ENCODE measurements around the gene ARRDC3. TPM values are rescaled to one million over a fixed set of nuclear protein-coding genes. Genes with fewer than 3 reads are reported as not detected.

ARRDC3 gene
- total and polyA plus RNA-seq, 10 of the 15 experiments (the other 5 are each of a cell fraction or from before 2014, with no cell fraction given), result 2.3 to 14.0 (median 8.6) TPM

DNA sequence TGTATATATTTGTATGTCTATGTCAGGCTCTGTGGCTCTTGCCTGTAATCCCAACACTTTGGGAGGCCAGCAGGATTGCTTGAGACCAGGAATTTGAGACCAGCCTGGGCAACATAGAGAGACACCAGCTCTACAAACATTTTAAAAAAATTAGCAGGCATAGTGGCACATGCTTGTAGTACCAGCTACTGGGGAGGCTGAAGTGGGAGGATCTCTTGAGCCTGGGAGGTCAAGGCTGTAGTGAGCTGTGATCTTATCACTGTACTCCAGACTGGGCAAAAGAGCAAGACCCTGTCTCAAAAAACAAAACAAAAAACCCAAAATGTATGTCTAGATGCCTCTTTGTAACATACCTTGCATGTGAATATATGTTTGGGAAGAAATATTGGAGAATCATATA, 15.8 kb downstream of the ARRDC3 start (continued):
- TF ChIP-seq ZBTB40 (IDR thresholded peaks at IDR 0.05; ENCODE audit: borderline replicate concordance) (no peak), ZNF274 (IDR thresholded peaks at IDR 0.05; ENCODE audit: insufficient read depth, insufficient read length) (no peak), ZNF24 (IDR thresholded peaks at IDR 0.05) (no peak), REST (IDR thresholded peaks at IDR 0.05; ENCODE audit: low read depth, low read length) (no peak), LARP7 (IDR thresholded peaks at IDR 0.05) (no peak), MXI1 (IDR thresholded peaks at IDR 0.05; ENCODE audit: low read depth, low read length) (no peak), ZBTB11 (CRISPR knock-in tag; IDR thresholded peaks at IDR 0.05) (no peak), ASH2L (IDR thresholded peaks at IDR 0.05; ENCODE audit: borderline replicate concordance, low read depth) (no peak), NRF1 (conservative IDR thresholded peaks at IDR 0.05; ENCODE audit: low read depth, low read length) (no peak), MTA2 (IDR thresholded peaks at IDR 0.05; ENCODE audit: low read depth) (no peak)
- TF ChIP-seq, protein P1, sequence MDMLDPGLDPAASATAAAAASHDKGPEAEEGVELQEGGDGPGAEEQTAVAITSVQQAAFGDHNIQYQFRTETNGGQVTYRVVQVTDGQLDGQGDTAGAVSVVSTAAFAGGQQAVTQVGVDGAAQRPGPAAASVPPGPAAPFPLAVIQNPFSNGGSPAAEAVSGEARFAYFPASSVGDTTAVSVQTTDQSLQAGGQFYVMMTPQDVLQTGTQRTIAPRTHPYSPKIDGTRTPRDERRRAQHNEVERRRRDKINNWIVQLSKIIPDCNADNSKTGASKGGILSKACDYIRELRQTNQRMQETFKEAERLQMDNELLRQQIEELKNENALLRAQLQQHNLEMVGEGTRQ (IDR thresholded peaks at IDR 0.05; ENCODE audit: borderline replicate concordance, low read depth, low read length), result no peak
